Mammary epithelial cell (primary cell): ENCODE results near the gene SNTN.

Source experiments
- CTCF ChIP-seq, 2 donors: IDR thresholded peaks in 1 of 2; conservative IDR thresholded peaks in 1 of 2; 2 replicates each; pipeline ENCODE4 v1.5.1; 2011 to 2012; ENCODE audit warnings: inconsistent platforms in 2 of 2, low read length in 2 of 2, mild to moderate bottlenecking in 2 of 2, control low read depth in 1 of 2, low read depth in 1 of 2; ENCODE audit not compliant: insufficient read depth in 1 of 2; ENCODE audit errors: extremely low read depth in 1 of 2
- EZH2 ChIP-seq: IDR thresholded peaks from 2 replicates; pipeline ENCODE4 v1.6.1; 2012; ENCODE audit warnings: low read length, inconsistent platforms, borderline replicate concordance

- TF ChIP-seq CTCF (conservative IDR thresholded peaks at IDR 0.05 in 1 of 2, IDR thresholded peaks at IDR 0.05 in 1 of 2; ENCODE audit: extremely low read depth in 1 of 2, insufficient read depth in 1 of 2, low read depth in 1 of 2, low read length in 2 of 2) (no peak), EZH2 (no peak)
Measured at GRCh38 chr3:63655519-63655918, 3.0 kb downstream of the SNTN start.
